Measurements from ENCODE around the gene CIRBP. TPM values are rescaled to one million over a fixed set of nuclear protein-coding genes. Genes with fewer than 3 reads are reported as not detected.

Gene CIRBP
- total and polyA plus RNA-seq, 12 donors = 180 to 356 (median 280) TPM

DNA sequence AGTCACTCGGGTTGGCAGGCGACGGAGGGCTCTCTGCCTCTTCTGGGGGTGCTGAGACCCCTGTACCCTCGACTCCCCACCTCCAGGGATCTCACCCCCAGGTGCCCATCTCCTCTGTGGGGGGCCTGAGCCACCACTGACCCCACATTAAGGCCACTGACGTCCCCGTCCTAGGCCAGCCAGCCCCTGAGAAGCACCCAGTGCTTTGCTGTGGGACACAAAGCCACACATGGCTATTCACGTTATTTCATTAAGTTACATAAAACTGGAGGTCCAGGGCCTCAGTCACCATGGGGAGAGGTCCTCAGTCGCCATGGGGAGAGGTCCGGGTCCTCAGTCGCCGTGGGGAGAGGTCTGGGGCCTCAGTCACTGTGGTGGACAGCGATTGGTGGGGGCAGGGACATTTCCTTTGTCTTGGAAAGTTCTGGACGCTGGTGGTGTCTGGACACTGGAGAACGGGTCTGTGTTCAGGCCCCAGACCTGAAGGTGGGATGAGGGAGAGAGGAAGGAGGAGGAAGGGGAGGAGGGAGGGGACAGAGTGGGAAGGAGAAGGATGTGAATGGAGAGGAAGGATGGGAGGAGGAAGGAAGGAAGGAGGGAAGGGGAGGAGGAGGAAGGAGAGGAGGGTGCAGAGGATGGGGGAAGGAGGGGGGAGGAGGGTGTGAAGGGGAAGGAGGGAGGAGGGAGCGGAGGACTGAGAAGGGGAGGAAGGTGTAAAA lies 12.6 kb downstream of the CIRBP start:
- WGBS, 2 donors = 66 to 69% methylated on average over 15 of the region's 15 CpGs
- DNase-seq (no peak), ATAC-seq (no peak)
- intact Hi-C loops (cut with DNase I) = loop anchor here in 6 of 10 donors (5.0 to 10.0 kb wide), 5 partner anchors 73 to 116 kb away; a partner anchor contains a TSS
- peaks cover under 1 to 14% (median 10%) of the 10 kb centered on the region in 9 donors for H3K4me1 ChIP-seq
- TF ChIP-seq, protein P1, sequence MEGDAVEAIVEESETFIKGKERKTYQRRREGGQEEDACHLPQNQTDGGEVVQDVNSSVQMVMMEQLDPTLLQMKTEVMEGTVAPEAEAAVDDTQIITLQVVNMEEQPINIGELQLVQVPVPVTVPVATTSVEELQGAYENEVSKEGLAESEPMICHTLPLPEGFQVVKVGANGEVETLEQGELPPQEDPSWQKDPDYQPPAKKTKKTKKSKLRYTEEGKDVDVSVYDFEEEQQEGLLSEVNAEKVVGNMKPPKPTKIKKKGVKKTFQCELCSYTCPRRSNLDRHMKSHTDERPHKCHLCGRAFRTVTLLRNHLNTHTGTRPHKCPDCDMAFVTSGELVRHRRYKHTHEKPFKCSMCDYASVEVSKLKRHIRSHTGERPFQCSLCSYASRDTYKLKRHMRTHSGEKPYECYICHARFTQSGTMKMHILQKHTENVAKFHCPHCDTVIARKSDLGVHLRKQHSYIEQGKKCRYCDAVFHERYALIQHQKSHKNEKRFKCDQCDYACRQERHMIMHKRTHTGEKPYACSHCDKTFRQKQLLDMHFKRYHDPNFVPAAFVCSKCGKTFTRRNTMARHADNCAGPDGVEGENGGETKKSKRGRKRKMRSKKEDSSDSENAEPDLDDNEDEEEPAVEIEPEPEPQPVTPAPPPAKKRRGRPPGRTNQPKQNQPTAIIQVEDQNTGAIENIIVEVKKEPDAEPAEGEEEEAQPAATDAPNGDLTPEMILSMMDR (IDR thresholded peaks at IDR 0.05) = no peak
- H3K36me3 ChIP-seq = peaks cover 0 to 28% (median 8%) of the 10 kb centered on the region in 9 donors
- H3K9me3 ChIP-seq = no peaks in the 10 kb centered on the region
- no peak overlapping the region for H3K27ac ChIP-seq
- H3K4me3 ChIP-seq = no peak overlapping the region
- peaks cover 6 to 36% (median 34%) of the 10 kb centered on the region in 7 donors for H3K27me3 ChIP-seq

DNA sequence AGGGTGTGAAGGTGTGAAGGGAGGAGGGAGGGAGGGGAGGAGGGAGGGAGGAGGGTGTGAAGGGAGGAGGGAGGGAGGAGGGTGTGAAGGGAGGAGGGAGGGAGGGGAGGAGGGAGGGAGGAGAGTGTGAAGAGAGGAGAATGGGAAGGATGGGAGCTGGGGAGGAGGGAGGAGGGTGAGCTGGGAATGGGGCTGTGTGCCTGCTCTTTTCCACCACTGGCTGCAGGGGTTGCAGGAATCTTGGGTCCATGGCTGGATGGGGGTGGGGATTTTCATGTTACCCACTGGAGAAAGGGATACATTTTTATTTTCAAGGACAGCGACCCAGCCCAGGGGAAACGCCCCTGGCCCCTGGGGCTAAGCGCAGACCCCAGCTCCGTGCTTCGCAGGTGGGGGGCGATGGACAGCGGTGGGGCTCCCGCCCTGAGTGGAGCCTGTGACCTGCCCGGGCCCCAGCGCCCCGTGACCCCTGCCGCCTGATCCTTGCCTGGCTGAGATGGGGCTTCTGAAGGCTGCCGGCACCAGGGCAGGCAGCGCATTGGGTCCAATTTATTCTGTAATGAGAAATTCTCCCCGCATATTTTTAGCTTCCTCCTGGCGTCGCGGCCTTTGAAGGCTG lies 13.6 kb downstream of the CIRBP start:
- TF ChIP-seq, protein P1 (IDR thresholded peaks at IDR 0.05) = no peak
- peaks cover 15 to 46% (median 43%) of the 10 kb centered on the region in 7 donors for H3K27me3 ChIP-seq
- H3K4me1 ChIP-seq = peaks cover 0 to 19% (median 9%) of the 10 kb centered on the region in 9 donors
- ATAC-seq (no peak), DNase-seq (no peak)
- 79 to 84% methylated on average over 18 of the region's 18 CpGs for WGBS, 2 donors
- peaks cover 0 to 20% (median 8%) of the 10 kb centered on the region in 9 donors for H3K36me3 ChIP-seq
- no peak overlapping the region for H3K27ac ChIP-seq
- H3K9me3 ChIP-seq = no peaks in the 10 kb centered on the region
- no peak overlapping the region for H3K4me3 ChIP-seq
- intact Hi-C loops (cut with DNase I) = loop anchor here in 6 of 10 donors (5.0 to 10.0 kb wide), 5 partner anchors 72 to 115 kb away; a partner anchor contains a TSS

DNA sequence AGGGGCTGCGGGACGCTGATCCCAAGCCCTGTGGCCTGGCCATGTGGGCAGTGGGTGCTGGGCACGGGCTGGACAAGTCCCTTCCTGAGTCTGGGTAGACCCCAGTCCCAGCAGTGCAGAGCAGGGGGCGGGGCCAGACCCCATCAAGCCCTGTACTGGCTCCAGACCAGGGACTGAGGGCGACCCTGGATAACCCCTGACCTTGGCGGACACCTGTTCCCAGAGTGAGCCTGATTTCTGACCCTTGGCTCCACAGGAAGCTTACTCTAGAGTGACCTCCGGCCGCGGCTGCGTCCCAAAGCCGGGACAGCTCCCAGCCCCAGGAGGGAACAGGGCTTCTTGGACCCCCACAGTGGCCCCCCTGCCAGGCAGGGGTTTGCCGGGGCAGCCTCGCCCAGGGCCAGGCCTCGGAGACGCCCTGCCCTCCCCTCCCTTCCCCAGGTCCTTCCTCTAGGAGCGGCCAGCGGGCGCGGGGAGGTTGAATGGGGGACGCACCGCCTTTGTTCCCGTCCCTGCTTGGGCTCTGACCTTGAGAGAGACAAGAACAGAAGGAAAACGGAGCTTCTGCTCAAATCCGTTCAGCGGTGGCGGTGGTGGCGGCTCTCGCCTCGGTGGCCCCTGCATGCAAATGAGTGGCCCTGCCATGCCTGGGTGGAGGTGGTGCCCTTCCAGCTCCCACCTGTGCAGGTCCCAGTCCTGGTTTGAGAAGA lies 14.2 kb downstream of the CIRBP start:
- H3K27ac ChIP-seq = no peak overlapping the region
- H3K4me1 ChIP-seq = peaks cover 0 to 21% (median 9%) of the 10 kb centered on the region in 9 donors
- ATAC-seq = no peak
- H3K4me3 ChIP-seq = no peak overlapping the region
- DNase-seq = no peak
- no peaks in the 10 kb centered on the region for H3K9me3 ChIP-seq
- TF ChIP-seq, protein P1 (IDR thresholded peaks at IDR 0.05) = no peak
- 56 to 58% methylated on average over 29 of the region's 29 CpGs for WGBS, 2 donors
- H3K36me3 ChIP-seq = peaks cover 0 to 16% (median 8%) of the 10 kb centered on the region in 9 donors
- peaks cover 18 to 52% (median 50%) of the 10 kb centered on the region in 7 donors for H3K27me3 ChIP-seq
- intact Hi-C loops (cut with DNase I) = loop anchor here in 6 of 10 donors (5.0 to 10.0 kb wide), 5 partner anchors 71 to 114 kb away; a partner anchor contains a TSS

DNA sequence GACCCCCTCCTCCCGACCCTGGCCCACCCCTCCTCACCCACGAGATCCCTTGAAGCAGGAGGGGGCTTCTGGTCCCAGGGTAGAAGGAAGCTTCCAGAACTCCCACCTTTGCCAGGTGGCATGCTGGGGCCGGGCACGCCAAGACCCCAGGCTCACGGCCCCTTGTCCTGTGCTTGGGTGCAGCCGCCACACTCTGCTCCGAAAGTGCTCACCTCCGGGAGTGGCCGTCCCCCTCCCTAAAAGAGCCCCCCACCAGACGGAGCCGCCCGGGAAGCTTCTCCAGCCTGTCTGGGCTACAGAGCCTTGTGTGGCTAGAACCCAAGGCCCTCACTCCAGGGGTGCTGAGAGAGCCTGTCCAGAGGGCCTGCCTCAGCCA lies 14.8 kb downstream of the CIRBP start:
- TF ChIP-seq, protein P1 (IDR thresholded peaks at IDR 0.05) = no peak
- Histone ChIP-seq H3K36me3 (peaks cover 0 to 12% (median 5%) of the 10 kb centered on the region in 9 donors), H3K4me3 (no peak overlapping the region), H3K27me3 (peaks cover 22 to 58% (median 55%) of the 10 kb centered on the region in 7 donors), H3K4me1 (peaks cover 0 to 21% (median 9%) of the 10 kb centered on the region in 9 donors), H3K9me3 (no peaks in the 10 kb centered on the region), H3K27ac (no peak overlapping the region)
- no peak for ATAC-seq
- DNase-seq = no peak
- intact Hi-C loops (cut with DNase I) = loop anchor here in 6 of 10 donors (5.0 to 10.0 kb wide), 5 partner anchors 71 to 113 kb away; a partner anchor contains a TSS
- WGBS, 2 donors = 80 to 85% methylated on average over 12 of the region's 12 CpGs
